HG03064 (cell line): Measurements from ENCODE around the gene GRIK1.

Experiments
- ATAC-seq: cut with Tn5 transposase; IDR thresholded peaks from one replicate; pipeline ENCODE4 v1.9.1; 2021; ENCODE audit warnings: low read depth; ENCODE audit not compliant: unreplicated experiment

Gene GRIK1

DNA sequence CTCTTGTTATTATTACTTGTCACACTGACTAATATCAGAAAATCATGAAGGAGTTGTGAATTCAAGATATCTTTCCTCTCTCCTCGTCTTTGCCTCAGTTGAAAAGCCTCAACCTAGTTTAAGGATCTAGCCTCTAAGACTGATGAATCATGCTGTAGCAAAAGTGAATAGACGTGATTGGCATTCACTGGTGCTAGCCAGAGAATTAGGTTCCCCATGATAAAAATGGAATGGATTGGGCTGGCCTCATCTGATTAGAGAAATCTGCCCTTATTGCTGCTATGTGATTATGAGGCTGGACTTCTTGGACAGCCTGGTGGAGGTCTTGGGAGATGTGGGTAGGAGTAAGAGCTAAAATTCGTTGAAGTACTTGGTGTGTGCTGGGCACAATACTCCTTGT, 432.8 kb downstream of the GRIK1 start:
- no peak for ATAC-seq

DNA sequence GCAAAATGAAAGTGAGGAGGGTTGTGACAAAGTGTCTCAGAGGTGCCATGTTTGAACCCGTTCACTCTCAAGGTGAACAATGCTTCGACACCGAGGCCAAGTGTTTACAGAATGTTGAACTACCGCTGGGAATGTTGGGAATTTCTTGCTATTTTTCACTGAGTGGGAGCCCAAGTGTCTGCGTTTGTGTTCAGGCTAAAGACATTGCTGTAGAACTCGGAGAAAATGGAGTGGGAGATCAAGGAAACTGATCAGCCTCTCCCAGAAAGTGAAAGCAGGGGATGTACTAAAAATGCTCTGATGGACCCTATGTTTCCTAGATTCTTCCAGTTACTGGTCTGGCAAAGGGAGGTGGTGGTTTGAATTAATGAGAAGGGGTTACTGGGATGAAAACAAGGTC, 433.6 kb downstream of the GRIK1 start:
- ATAC-seq, result no peak

DNA sequence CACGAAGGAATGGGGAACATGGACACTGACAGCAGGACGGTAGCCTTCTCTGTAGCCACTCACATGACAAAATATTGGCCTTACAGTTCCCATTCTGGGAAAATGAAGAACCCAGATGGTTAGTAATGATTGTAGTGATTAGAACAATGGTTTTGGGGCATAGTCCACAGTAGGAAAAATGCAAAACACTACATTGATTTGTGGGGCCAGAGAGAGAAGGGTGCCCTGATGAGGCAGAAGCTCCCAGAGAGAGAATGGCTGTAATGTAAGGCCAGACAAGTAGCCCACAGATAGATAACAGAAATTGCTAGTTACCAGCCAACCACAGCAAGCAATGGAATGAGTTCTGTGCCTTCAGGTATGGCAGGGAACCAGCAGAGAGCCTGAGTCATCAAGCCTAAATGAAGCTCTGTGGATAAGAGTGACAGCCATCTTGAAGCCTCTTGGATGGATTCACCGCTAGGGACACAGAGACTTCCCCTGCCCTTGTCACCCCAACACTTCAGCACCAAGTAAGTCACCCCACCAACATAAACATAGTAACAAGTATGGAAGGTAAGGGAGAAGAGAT, 435.0 kb downstream of the GRIK1 start:
- ATAC-seq, result no peak

DNA sequence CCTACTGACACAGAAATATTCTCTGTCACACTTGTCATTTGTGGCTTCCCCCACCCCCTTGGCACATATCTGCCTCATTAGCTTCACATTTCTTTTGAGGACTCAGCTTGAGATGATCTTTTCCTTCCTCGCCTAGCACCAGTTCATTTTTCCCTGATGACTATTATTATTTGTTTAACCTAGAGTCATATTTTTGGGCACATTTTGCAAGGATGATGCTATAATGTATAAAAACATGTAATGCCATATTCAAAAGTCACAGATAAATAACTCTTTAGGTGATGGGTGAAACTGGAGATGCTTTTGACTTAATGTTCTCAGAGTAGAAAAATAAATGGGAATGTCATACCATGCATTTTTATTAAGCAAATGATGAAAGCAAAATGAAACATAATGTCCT, 438.3 kb downstream of the GRIK1 start:
- no peak for ATAC-seq

DNA sequence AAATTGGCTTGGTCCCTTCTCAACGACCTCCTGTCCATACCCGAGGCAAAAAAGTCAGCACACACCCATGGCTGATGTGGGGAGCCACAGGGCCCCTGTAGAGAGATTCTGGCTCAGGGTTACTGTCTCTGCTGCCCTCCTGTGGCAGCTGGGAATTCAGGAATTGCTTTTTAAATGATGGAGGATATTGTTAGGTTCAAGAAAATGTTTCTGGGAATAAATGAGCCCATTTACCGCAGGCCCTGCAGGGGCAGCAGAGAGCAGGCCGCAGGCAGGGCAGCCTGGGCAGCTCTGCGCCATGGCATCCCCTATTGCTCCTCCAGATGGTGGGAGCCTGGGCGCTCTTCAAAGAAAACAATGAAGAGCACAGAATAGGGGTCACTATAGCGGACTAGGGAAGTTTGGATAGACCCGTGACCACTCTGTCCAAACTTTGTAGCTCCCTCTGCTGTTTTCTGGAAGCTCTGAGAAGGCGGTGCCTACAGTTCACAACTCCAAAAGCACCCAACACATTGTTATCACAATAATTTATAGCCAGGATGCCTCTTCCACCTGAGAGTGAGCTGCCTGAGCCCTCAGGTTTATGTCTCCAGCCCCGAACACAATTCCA, 440.0 kb downstream of the GRIK1 start:
- ATAC-seq, result no peak

DNA sequence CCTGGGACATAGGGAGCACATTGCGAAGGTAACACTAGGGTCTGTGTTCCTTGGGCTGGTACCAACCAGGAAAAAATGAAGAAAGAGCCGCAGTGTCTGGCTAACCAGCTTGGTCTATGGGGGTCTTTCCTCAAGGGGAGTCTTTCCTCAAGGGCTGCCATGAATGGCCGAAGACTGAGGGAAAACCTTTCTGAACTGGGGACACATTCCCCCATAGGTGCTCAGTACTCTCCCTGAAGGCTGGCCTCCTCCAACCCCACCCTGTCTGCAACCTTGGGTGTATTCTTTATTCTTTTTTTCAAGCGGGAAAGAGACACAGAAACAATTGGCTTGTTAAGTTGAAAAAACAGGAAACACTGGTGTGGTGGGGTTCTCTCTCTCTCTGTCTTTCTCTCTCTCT, 440.6 kb downstream of the GRIK1 start:
- ATAC-seq, result no peak

DNA sequence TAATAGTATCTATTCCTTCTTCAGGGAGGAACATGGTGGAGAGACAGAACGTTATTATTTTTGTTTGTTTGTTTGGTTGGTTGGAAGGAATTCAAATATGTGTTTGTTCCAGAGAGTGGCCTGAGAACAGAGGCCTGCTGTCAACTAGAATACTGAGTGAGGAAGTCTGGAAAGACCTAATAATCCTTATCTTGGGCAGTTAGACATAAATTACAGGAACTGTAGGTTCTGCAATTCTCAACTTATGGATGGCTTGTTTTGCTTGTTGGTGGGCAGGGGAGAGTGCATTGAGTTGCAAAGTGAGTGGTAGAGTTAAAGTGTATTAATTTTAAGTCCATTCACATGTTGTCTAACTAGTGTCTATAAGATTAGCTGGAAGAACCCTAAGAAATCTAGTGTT, 443.5 kb downstream of the GRIK1 start:
- no peak for ATAC-seq

DNA sequence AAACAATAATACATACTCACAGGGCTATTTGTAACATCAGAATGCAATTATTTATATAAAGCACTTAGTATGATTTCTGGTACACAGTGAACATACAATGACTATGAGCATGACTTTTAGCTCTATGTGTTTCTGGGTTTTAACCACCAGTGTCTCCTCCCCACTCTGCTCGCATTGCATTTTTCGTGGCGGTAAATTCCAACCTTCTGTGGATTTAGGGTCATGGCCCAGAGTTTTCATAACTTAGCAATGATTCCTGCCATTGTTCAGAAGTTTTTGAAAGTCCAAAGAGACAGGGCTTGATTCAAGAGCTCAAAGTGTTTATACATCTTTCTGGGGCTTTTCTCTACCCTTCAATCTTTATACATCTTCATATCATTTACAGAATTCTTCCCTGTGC, 449.8 kb downstream of the GRIK1 start:
- ATAC-seq, result no peak

DNA sequence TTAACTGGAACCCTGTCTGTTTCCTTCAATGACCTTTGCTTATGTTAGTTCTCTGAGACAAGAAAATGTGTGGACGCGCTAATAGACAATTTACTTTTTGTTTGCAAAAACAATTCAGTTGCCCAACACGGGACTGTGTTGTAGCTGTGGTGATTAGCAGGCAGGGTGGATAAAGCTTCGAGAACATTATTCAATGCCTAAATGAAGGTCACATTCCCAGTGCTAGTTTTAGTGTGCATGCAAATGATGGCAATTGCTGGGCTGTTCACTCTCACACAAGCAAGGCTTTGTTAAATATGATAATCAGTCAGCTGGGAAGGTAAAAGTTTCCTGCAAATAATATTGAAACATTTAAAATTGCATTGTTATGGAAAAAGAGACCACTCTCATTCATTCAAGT, 452.6 kb downstream of the GRIK1 start:
- no peak for ATAC-seq
